H1 (cell line): ENCODE results near the gene PRSS38. TPM values are rescaled to one million over a fixed set of nuclear protein-coding genes. Genes with fewer than 3 reads are reported as not detected.
A peak's percentile ranks its signal among the peaks of the same experiment; 100 is the strongest.

Experiments used
- CTCF ChIA-PET: fragments of 300-600 bp; sonication (Branson Sonifier 250); formaldehyde crosslinking; loops from one replicate; lab custom pipeline; 2021; ENCODE audit not compliant: partially characterized antibody; lab: Charles Lee
- POLR2A ChIA-PET: fragments of 300-600 bp; sonication (Branson Sonifier 250); formaldehyde crosslinking; loops from one replicate; lab custom pipeline; 2021; ENCODE audit warnings: inconsistent platforms; ENCODE audit not compliant: partially characterized antibody; lab: Charles Lee
- DNase-seq, 2 experiments: peaks; one replicate each; pipeline versions ENCODE4 v3.0.0 to v3.0.0-alpha.2; 2010 to 2022; ENCODE audit warnings: low spot score in 2 of 2, low read depth in 1 of 2, mixed read lengths in 1 of 2
- FAIRE-seq: peaks from 2 replicates; lab custom pipeline; 2011; peaks lifted over from hg19 to GRCh38; lab: Jason Lieb, UNC
- H2AFZ ChIP-seq: 2 replicates; pipeline ENCODE4 v1.8.1; 2012; ENCODE audit warnings: low read length, inconsistent platforms
- H2AK5ac ChIP-seq: 2 replicates; pipeline ENCODE4 v1.6.1; 2013; ENCODE audit warnings: low read depth, low read length
- H2BK120ac ChIP-seq: replicated peaks from 2 replicates; pipeline ENCODE3; 2013; ENCODE audit warnings: low read depth, low read length, inconsistent platforms
- H2BK12ac ChIP-seq: 2 replicates; pipeline ENCODE4 v1.6.1; 2013; ENCODE audit warnings: low read depth, low read length
- H2BK15ac ChIP-seq: 2 replicates; pipeline ENCODE4 v1.6.1; 2013; ENCODE audit warnings: low read length
- H2BK20ac ChIP-seq: 2 replicates; pipeline ENCODE4 v1.6.1; 2013; ENCODE audit warnings: low read length
- H2BK5ac ChIP-seq: 2 replicates; pipeline ENCODE4 v1.6.1; 2013; ENCODE audit warnings: low read depth, low read length
- H3K14ac ChIP-seq: 2 replicates; pipeline ENCODE4 v1.6.1; 2013; ENCODE audit warnings: inconsistent platforms; ENCODE audit not compliant: insufficient read length
- H3K18ac ChIP-seq: 2 replicates; pipeline ENCODE4 v1.6.1; 2013; ENCODE audit warnings: low read length; ENCODE audit errors: extremely low read depth
- H3K23ac ChIP-seq: 2 replicates; pipeline ENCODE4 v1.6.1; 2013; ENCODE audit warnings: inconsistent platforms; ENCODE audit not compliant: insufficient read length
- H3K23me2 ChIP-seq: 2 replicates; pipeline ENCODE4 v1.6.1; 2013; ENCODE audit warnings: low read depth, low read length
- H3K27ac ChIP-seq: 2 replicates; pipeline ENCODE4 v1.6.1; 2011; ENCODE audit warnings: low read depth, low read length, inconsistent platforms
- H3K27me3 ChIP-seq, 4 experiments: replicated peaks in 1 of 4; 1 replicate in 1 of 4; 2 replicates in 3 of 4; pipeline versions ENCODE4 v1.6.1 to v1.8.1; 2011 to 2013; ENCODE audit warnings: low read length in 3 of 4, mild to moderate bottlenecking in 3 of 4, inconsistent platforms in 2 of 4, mixed read lengths in 2 of 4, moderate library complexity in 1 of 4; ENCODE audit not compliant: control insufficient read depth in 3 of 4, insufficient read depth in 3 of 4; ENCODE audit errors: extremely low read depth in 1 of 4
- H3K36me3 ChIP-seq, 4 experiments: 2 replicates each; pipeline versions ENCODE4 v1.6.1 to v1.8.1; 2011 to 2013; ENCODE audit warnings: mild to moderate bottlenecking in 4 of 4, low read length in 3 of 4, moderate library complexity in 2 of 4, control low read depth in 1 of 4, inconsistent platforms in 1 of 4; ENCODE audit not compliant: insufficient read depth in 4 of 4, control insufficient read depth in 2 of 4
- H3K4ac ChIP-seq: replicated peaks from 2 replicates; pipeline ENCODE3; 2013; ENCODE audit warnings: low read length, low read depth, mixed read lengths, inconsistent platforms; ENCODE audit not compliant: insufficient read length
- H3K4me1 ChIP-seq, 4 experiments: replicated peaks in 1 of 4; 1 replicate in 1 of 4; 2 replicates in 3 of 4; pipeline versions ENCODE4 v1.6.1 to v1.8.1; 2011 to 2013; ENCODE audit warnings: low read length in 3 of 4, inconsistent platforms in 2 of 4, mixed read lengths in 1 of 4; ENCODE audit not compliant: insufficient read depth in 4 of 4, control insufficient read depth in 3 of 4
- H3K4me2 ChIP-seq, 2 experiments: 2 replicates each; pipeline versions ENCODE4 v1.6.1 to v1.8.1; 2011 to 2013; ENCODE audit warnings: low read depth in 2 of 2, low read length in 2 of 2, control low read depth in 1 of 2, inconsistent platforms in 1 of 2, mild to moderate bottlenecking in 1 of 2; ENCODE audit not compliant: insufficient read depth in 1 of 2
- H3K4me3 ChIP-seq, 4 experiments: fragments of 200-600, 300-600 bp in 1 of 4; sonication (generic), shearing (Covaris generic), sonication (Bioruptor Twin) in 1 of 4; 2 replicates each; pipeline versions ENCODE4 v1.5.1 to v1.8.1; 2011 to 2016; ENCODE audit warnings: low read length in 4 of 4, low read depth in 3 of 4, control low read depth in 2 of 4, inconsistent platforms in 2 of 4, mild to moderate bottlenecking in 2 of 4, mixed read lengths in 1 of 4, moderate library complexity in 1 of 4; ENCODE audit not compliant: insufficient read depth in 2 of 4; ENCODE audit errors: extremely low read depth in 1 of 4
- H3K56ac ChIP-seq: replicated peaks from 2 replicates; pipeline ENCODE3; 2013; ENCODE audit warnings: low read depth, mild to moderate bottlenecking, mixed read lengths, low read length, inconsistent platforms; ENCODE audit not compliant: insufficient read length
- H3K79me1 ChIP-seq: 2 replicates; pipeline ENCODE4 v1.6.1; 2013; ENCODE audit warnings: low read depth, low read length, control low read depth
- H3K79me2 ChIP-seq, 2 experiments: 2 replicates each; pipeline versions ENCODE4 v1.6.1 to v1.8.1; 2012 to 2013; ENCODE audit warnings: low read length in 2 of 2, mild to moderate bottlenecking in 2 of 2, inconsistent platforms in 1 of 2; ENCODE audit not compliant: insufficient read depth in 2 of 2, control insufficient read depth in 1 of 2
- H3K9ac ChIP-seq, 4 experiments: replicated peaks in 1 of 4; 1 replicate in 1 of 4; 2 replicates in 3 of 4; pipeline versions ENCODE4 v1.6.1 to v1.8.1; 2011 to 2013; ENCODE audit warnings: low read depth in 3 of 4, low read length in 3 of 4, control low read depth in 2 of 4, mild to moderate bottlenecking in 2 of 4, moderate library complexity in 2 of 4, inconsistent platforms in 1 of 4; ENCODE audit errors: extremely low read depth in 1 of 4
- H3K9me3 ChIP-seq, 2 experiments: 2 replicates each; pipeline versions ENCODE4 v1.6.1 to v1.8.1; 2012 to 2013; ENCODE audit warnings: mild to moderate bottlenecking in 2 of 2, moderate library complexity in 2 of 2, control low read depth in 1 of 2, inconsistent platforms in 1 of 2, low read depth in 1 of 2, low read length in 1 of 2, mixed read lengths in 1 of 2; ENCODE audit not compliant: insufficient read depth in 2 of 2
- H4K20me1 ChIP-seq, 2 experiments: replicated peaks in 1 of 2; 2 replicates each; pipeline versions ENCODE3 to v1.8.1; 2011 to 2013; ENCODE audit warnings: inconsistent platforms in 2 of 2, low read length in 2 of 2, mild to moderate bottlenecking in 1 of 2; ENCODE audit not compliant: insufficient read depth in 2 of 2, control insufficient read depth in 1 of 2
- H4K5ac ChIP-seq: 2 replicates; pipeline ENCODE4 v1.6.1; 2013; ENCODE audit warnings: low read length, low read depth, mixed read lengths, inconsistent platforms; ENCODE audit not compliant: insufficient read length
- H4K8ac ChIP-seq: 2 replicates; pipeline ENCODE4 v1.8.0; 2013; ENCODE audit warnings: mild to moderate bottlenecking, moderate library complexity, low read length, inconsistent platforms; ENCODE audit not compliant: insufficient read depth; ENCODE audit errors: extremely low read depth
- H4K91ac ChIP-seq: replicated peaks from 2 replicates; pipeline ENCODE3; 2013; ENCODE audit warnings: low read length, mixed read lengths, inconsistent platforms; ENCODE audit not compliant: insufficient read length
- BCL11A ChIP-seq, 2 experiments: IDR thresholded peaks; one replicate each; pipeline ENCODE4 v1.6.1; 2011; ENCODE audit warnings: low read depth in 2 of 2, low read length in 2 of 2, mild to moderate bottlenecking in 2 of 2
- RAD21 ChIP-seq, 2 experiments: IDR thresholded peaks in 1 of 2; conservative IDR thresholded peaks in 1 of 2; 2 replicates each; pipeline ENCODE4 v1.6.1; 2011; ENCODE audit warnings: low read depth in 2 of 2, low read length in 2 of 2, improper control_type of control experiment in 1 of 2, inconsistent platforms in 1 of 2, mild to moderate bottlenecking in 1 of 2, moderate library complexity in 1 of 2
- RXRA ChIP-seq: IDR thresholded peaks from 2 replicates; pipeline ENCODE4 v1.6.1; 2011; ENCODE audit warnings: low read depth, mild to moderate bottlenecking, low read length, moderate library complexity; ENCODE audit not compliant: insufficient read depth
- SP1 ChIP-seq: IDR thresholded peaks from 2 replicates; pipeline ENCODE4 v1.6.1; 2011; ENCODE audit warnings: low read depth, low read length
- SP2 ChIP-seq: IDR thresholded peaks from 2 replicates; pipeline ENCODE4 v1.6.1; 2012; ENCODE audit warnings: mild to moderate bottlenecking, low read length, inconsistent platforms
- TCF12 ChIP-seq: IDR thresholded peaks from 2 replicates; pipeline ENCODE4 v1.6.1; 2011; ENCODE audit warnings: low read depth, mild to moderate bottlenecking, low read length
- TEAD4 ChIP-seq: IDR thresholded peaks from 2 replicates; pipeline ENCODE4 v1.6.1; 2012; ENCODE audit warnings: low read depth, low read length, inconsistent platforms, mixed read lengths
- WGBS, 2 experiments: shearing (Covaris generic) in 1 of 2; methylation state at CpG; one replicate each; pipeline versions ENCODE4 v1.1.6 to v1.1.7; 2013 to 2015; ENCODE audit warnings: low lambda C conversion rate in 2 of 2, mixed read lengths in 2 of 2, inconsistent platforms in 1 of 2, low coverage in 1 of 2, missing lambda C conversion rate in 1 of 2; ENCODE audit not compliant: insufficient replicate concordance in 2 of 2, insufficient coverage in 1 of 2, insufficient read length in 1 of 2; ENCODE audit errors: extremely low coverage in 1 of 2, missing lambda C conversion rate in 1 of 2; 5-methylcytosine and 5-hydroxymethylcytosine counted together
- polyA plus RNA-seq, 7 experiments: library from polyadenylated mRNA; depleted of rRNA in 3 of 7; stranded (reverse) in 5 of 7; unstranded in 2 of 7; fragments of >200 nt in 5 of 7; fragments of 200-250 nt in 2 of 7; gene quantifications; 1 replicate in 5 of 7; 2 replicates in 1 of 7; 4 replicates in 1 of 7; pipeline versions ENCODE4 v1.2.1 to v1.2.3, GENCODE V29; 2011 to 2013; ENCODE audit warnings: missing spikeins in 2 of 7, mixed read lengths in 2 of 7
- total RNA-seq: library from RNA; stranded (reverse); fragmentation: NEBNext Ultra II Directional; extraction: Animal tissue kit (Norgen Biotek cat#: 25700); gene quantifications from 2 replicates; pipeline ENCODE4 v1.2.1, GENCODE V29; 2021
- TF ChIP-seq, protein P1 (sequence below): IDR thresholded peaks from 2 replicates; pipeline ENCODE4 v1.6.1; 2012; ENCODE audit warnings: inconsistent platforms
- TF ChIP-seq, protein P2 (sequence below): IDR thresholded peaks from 2 replicates; pipeline ENCODE4 v1.6.1; 2012; ENCODE audit warnings: inconsistent platforms

PRSS38 gene
- total and polyA plus RNA-seq, 2 of the 8 experiments (the other 6 are each of a cell fraction or from before 2014, with no cell fraction given) = not detected

DNA sequence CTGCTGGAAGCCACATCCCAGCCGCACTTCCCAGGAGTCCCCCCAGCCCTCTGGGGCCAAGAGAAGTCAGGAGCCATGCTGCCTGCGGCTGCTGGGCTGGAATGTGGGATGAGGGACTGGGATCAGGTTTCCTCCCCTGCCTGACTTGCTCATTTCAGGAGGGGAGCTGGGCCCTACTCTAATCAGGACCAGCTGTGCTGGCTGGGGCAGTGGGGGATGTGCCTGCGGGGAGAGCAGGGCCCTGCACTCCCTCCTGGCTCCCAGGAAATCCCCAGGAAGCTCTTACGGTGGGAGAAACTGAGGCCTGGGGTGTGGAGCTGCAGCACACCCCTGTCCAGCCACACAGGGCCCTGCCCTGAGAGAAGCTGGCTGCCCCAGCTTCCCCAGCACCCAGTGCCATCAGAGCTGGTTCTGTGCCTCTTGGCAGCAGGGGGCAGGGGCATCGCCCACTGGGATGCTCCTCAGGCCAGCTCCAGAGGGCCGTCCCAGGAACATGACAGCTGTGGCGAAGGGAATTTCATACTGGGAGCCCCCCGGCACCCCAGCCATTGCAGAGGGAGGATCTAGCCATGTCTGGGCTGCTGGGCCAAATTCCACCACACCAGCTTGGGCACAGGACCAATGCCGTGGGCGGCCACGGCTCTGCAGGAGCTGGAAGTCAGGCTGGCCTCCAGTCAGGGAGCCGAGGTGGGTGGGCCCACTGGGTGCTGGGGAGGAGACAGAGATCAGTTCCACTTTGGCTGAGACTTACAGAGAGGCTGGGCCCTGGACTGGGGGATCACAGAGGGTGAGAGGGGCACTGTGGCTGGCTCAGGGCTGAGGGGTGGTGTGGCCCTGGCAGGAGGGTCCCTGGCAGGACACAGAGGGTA lies 21.3 kb upstream of the PRSS38 start:
- DNase-seq (peak; percentile 43 to 61), FAIRE-seq (peak; percentile 52)
- peaks cover 0 to 8% (median 3%) of the 10 kb centered on the region in 4 experiments; a peak in 5 of 7 replicates for H3K27me3 ChIP-seq
- 72% methylated on average over 12 of the region's 12 CpGs; no CpG with 5 or more reads in 1 of the 2 experiments for WGBS, 2 experiments
- no peaks in the 10 kb centered on the region for H3K36me3 ChIP-seq
- H3K4me3 ChIP-seq = no peak overlapping the region
- H2BK120ac ChIP-seq = peak overlapping the region; percentile 43
- peak overlapping the region; percentile 81; the same call in 1 of the 2 replicates for H3K18ac ChIP-seq
- ChIA-PET POLR2A (interaction anchor here (0.8 to 1.6 kb wide), 3 partner anchors 92 to 154 kb away, joined by 3 to 5 read pairs (median 4); no protein-coding TSS in a partner anchor), CTCF (interaction anchor here (0.6 to 2.5 kb wide), 11 partner anchors 20 to 677 kb away, joined by 3 to 13 read pairs (median 4); no protein-coding TSS in a partner anchor)
- H2BK20ac ChIP-seq = no peak overlapping the region
- H2BK15ac ChIP-seq = peak overlapping the region; percentile 97
- H3K4me1 ChIP-seq = peaks cover 0 to 25% (median 18%) of the 10 kb centered on the region in 4 experiments; a peak in 6 of 7 replicates
- H3K4ac ChIP-seq = peak overlapping the region; percentile 54
- no peak overlapping the region for H3K14ac ChIP-seq
- no peak overlapping the region; the same call in 1 of the 2 replicates for H2AK5ac ChIP-seq
- no peaks in the 10 kb centered on the region for H3K79me1 ChIP-seq
- H2BK12ac ChIP-seq = peak overlapping the region; percentile 84; the same call in 1 of the 2 replicates
- peak overlapping the region; percentile 41 for H4K5ac ChIP-seq
- H3K9me3 ChIP-seq = no peaks in the 10 kb centered on the region
- peaks cover 0 to 3% of the 10 kb centered on the region in 2 experiments for H4K20me1 ChIP-seq
- H3K56ac ChIP-seq = no peak overlapping the region
- H3K9ac ChIP-seq = no peak overlapping the region
- H3K79me2 ChIP-seq = no peaks in the 10 kb centered on the region
- H4K91ac ChIP-seq = peak overlapping the region; percentile 31
- H3K23me2 ChIP-seq = peaks cover under 1% of the 10 kb centered on the region; the same call in 1 of the 2 replicates
- H4K8ac ChIP-seq = peak overlapping the region; percentile 80
- H3K23ac ChIP-seq = no peak overlapping the region
- peak overlapping the region; percentile 71; the same call in 1 of the 2 replicates for H2BK5ac ChIP-seq
- H2AFZ ChIP-seq = 0 out of 2 replicates have a peak overlapping the region, but pooled peaks have one; percentile 26
- H3K27ac ChIP-seq = no peak overlapping the region
- H3K4me2 ChIP-seq = peak overlapping the region in 1 of 2 experiments; percentile 50; a peak in 2 of 4 replicates
- TF ChIP-seq BCL11A (IDR thresholded peaks at IDR 0.05; ENCODE audit: low read depth in 2 of 2, low read length in 2 of 2) (no peak), SP2 (no peak), TEAD4 (peak; percentile 97), TCF12 (0 out of 2 replicates have a peak, but pooled peaks have one; percentile 53), RAD21 (IDR thresholded peaks at IDR 0.05 in 1 of 2, conservative IDR thresholded peaks at IDR 0.05 in 1 of 2; ENCODE audit: low read depth in 2 of 2, low read length in 2 of 2) (peak in 1 of 2 experiments; percentile 23; a peak in 1 of 4 replicates), SP1 (0 out of 2 replicates have a peak, but pooled peaks have one; percentile 22), RXRA (no peak)
- TF ChIP-seq, protein P1, sequence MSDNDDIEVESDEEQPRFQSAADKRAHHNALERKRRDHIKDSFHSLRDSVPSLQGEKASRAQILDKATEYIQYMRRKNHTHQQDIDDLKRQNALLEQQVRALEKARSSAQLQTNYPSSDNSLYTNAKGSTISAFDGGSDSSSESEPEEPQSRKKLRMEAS = peak; percentile 77
- TF ChIP-seq, protein P2, sequence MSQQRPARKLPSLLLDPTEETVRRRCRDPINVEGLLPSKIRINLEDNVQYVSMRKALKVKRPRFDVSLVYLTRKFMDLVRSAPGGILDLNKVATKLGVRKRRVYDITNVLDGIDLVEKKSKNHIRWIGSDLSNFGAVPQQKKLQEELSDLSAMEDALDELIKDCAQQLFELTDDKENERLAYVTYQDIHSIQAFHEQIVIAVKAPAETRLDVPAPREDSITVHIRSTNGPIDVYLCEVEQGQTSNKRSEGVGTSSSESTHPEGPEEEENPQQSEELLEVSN = peak; percentile 23; the same call in 1 of the 2 replicates
